Activated T-cell treated with anti-CD3 and anti-CD28 coated beads, Interleukin-2, amount 50 U/mL, for 24 hours (primary cell): ENCODE data around the gene NFU1.
A peak's percentile ranks its signal among the peaks of the same experiment; 100 is the strongest.

ENCODE experiments used
- DNase-seq: peaks from one replicate; pipeline ENCODE4 v3.0.0-alpha.2; 2020
- H3K27ac Mint-ChIP-seq: 2 replicates; pipeline ENCODE4 v1.8.0; 2020; ENCODE audit warnings: mild to moderate bottlenecking, mixed read lengths
- H3K27me3 Mint-ChIP-seq: 2 replicates; pipeline ENCODE4 v1.8.0; 2020; ENCODE audit warnings: mixed read lengths
- H3K36me3 Mint-ChIP-seq: 2 replicates; pipeline ENCODE4 v1.8.0; 2020; ENCODE audit warnings: low read depth, mixed read lengths
- H3K4me1 Mint-ChIP-seq: 2 replicates; pipeline ENCODE4 v1.8.0; 2020; ENCODE audit warnings: low read depth, mixed read lengths
- H3K4me3 Mint-ChIP-seq: 2 replicates; pipeline ENCODE4 v1.8.0; 2020; ENCODE audit warnings: mild to moderate bottlenecking, moderate library complexity, mixed read lengths
- H3K9me3 Mint-ChIP-seq: 2 replicates; pipeline ENCODE4 v1.8.0; 2020; ENCODE audit warnings: mixed read lengths

Gene NFU1

GRCh38 chr2:69387770-69388481 is 49.3 kb downstream of the NFU1 start:
- H3K4me3 Mint-ChIP-seq: peak overlapping the region; percentile 84
- peaks cover 2% of the 10 kb centered on the region for H3K36me3 Mint-ChIP-seq
- peak overlapping the region; percentile 91 for H3K27ac Mint-ChIP-seq
- H3K9me3 Mint-ChIP-seq: no peaks in the 10 kb centered on the region
- H3K27me3 Mint-ChIP-seq: no peaks in the 10 kb centered on the region
- H3K4me1 Mint-ChIP-seq: peaks cover 38% of the 10 kb centered on the region
- peak; percentile 36 for DNase-seq

- H3K27me3 Mint-ChIP-seq: no peaks in the 10 kb centered on the region
- H3K27ac Mint-ChIP-seq: peak within 1 kb of the TSS; percentile 91
- no peaks in the 10 kb centered on the region for H3K9me3 Mint-ChIP-seq
- H3K4me3 Mint-ChIP-seq: peak within 1 kb of the TSS; percentile 84
- DNase-seq: peak; percentile 96
- peaks cover 47% of the 10 kb centered on the region for H3K4me1 Mint-ChIP-seq
- H3K36me3 Mint-ChIP-seq: peaks cover 8% of the 10 kb centered on the region
These were observed 50.2 kb downstream of the NFU1 start, which contains the start of gene GFPT1 for GRCh38 chr2:69386789-69387734. Gene GFPT1, minus strand, starts transcription at chr2:69387227. Its CDS starts 156 bp downstream, at chr2:69387071.

GRCh38 chr2:69386360-69386759 is 50.9 kb downstream of the NFU1 start:
- Mint-ChIP-seq H3K4me1 (peaks cover 52% of the 10 kb centered on the region), H3K27ac (peak overlapping the region; percentile 85), H3K4me3 (peak overlapping the region; percentile 84), H3K9me3 (no peaks in the 10 kb centered on the region), H3K27me3 (no peaks in the 10 kb centered on the region), H3K36me3 (peaks cover 8% of the 10 kb centered on the region)
- no peak for DNase-seq

- Mint-ChIP-seq H3K4me3 (peak overlapping the region; percentile 84), H3K27me3 (no peaks in the 10 kb centered on the region), H3K4me1 (peaks cover 59% of the 10 kb centered on the region), H3K9me3 (no peaks in the 10 kb centered on the region), H3K36me3 (peaks cover 10% of the 10 kb centered on the region), H3K27ac (no peak overlapping the region)
- DNase-seq: no peak
These were observed 51.6 kb downstream of the NFU1 start for GRCh38 chr2:69385443-69386151.

- no peak overlapping the region for H3K4me3 Mint-ChIP-seq
- H3K27me3 Mint-ChIP-seq: no peaks in the 10 kb centered on the region
- no peak for DNase-seq
- no peaks in the 10 kb centered on the region for H3K9me3 Mint-ChIP-seq
- H3K4me1 Mint-ChIP-seq: peaks cover 62% of the 10 kb centered on the region
- peaks cover 12% of the 10 kb centered on the region for H3K36me3 Mint-ChIP-seq
- H3K27ac Mint-ChIP-seq: no peak overlapping the region
These were observed 52.6 kb downstream of the NFU1 start for GRCh38 chr2:69384618-69385081.

GRCh38 chr2:69383176-69383812 is 53.9 kb downstream of the NFU1 start:
- peaks cover 14% of the 10 kb centered on the region for H3K36me3 Mint-ChIP-seq
- no peaks in the 10 kb centered on the region for H3K9me3 Mint-ChIP-seq
- no peak overlapping the region for H3K4me3 Mint-ChIP-seq
- no peak for DNase-seq
- peaks cover 63% of the 10 kb centered on the region for H3K4me1 Mint-ChIP-seq
- H3K27ac Mint-ChIP-seq: no peak overlapping the region
- H3K27me3 Mint-ChIP-seq: no peaks in the 10 kb centered on the region

- Mint-ChIP-seq H3K4me1 (peaks cover 58% of the 10 kb centered on the region), H3K4me3 (no peak overlapping the region), H3K27ac (peak overlapping the region; percentile 48), H3K9me3 (no peaks in the 10 kb centered on the region), H3K36me3 (peaks cover 14% of the 10 kb centered on the region), H3K27me3 (no peaks in the 10 kb centered on the region)
- no peak for DNase-seq
These were observed 54.7 kb downstream of the NFU1 start for GRCh38 chr2:69382547-69382946.

- peak overlapping the region; percentile 77 for H3K27ac Mint-ChIP-seq
These were observed 55.9 kb downstream of the NFU1 start for GRCh38 chr2:69381337-69381737.

GRCh38 chr2:69380072-69380917 is 56.9 kb downstream of the NFU1 start:
- H3K27ac Mint-ChIP-seq: peak overlapping the region; percentile 50
- no peaks in the 10 kb centered on the region for H3K9me3 Mint-ChIP-seq
- no peak overlapping the region for H3K4me3 Mint-ChIP-seq
- H3K36me3 Mint-ChIP-seq: peaks cover 23% of the 10 kb centered on the region
- peaks cover 56% of the 10 kb centered on the region for H3K4me1 Mint-ChIP-seq
- DNase-seq: no peak
- H3K27me3 Mint-ChIP-seq: no peaks in the 10 kb centered on the region

More at GRCh38 chr2:69381337-69381737, 55.9 kb downstream of the NFU1 start:
- no peaks in the 10 kb centered on the region for H3K9me3 Mint-ChIP-seq
- H3K36me3 Mint-ChIP-seq: peaks cover 15% of the 10 kb centered on the region
- DNase-seq: no peak
- H3K4me3 Mint-ChIP-seq: no peak overlapping the region
- no peaks in the 10 kb centered on the region for H3K27me3 Mint-ChIP-seq
- peaks cover 57% of the 10 kb centered on the region for H3K4me1 Mint-ChIP-seq

- Mint-ChIP-seq H3K27ac (no peak overlapping the region), H3K4me1 (peaks cover 28% of the 10 kb centered on the region), H3K4me3 (no peak overlapping the region), H3K27me3 (no peaks in the 10 kb centered on the region), H3K9me3 (no peaks in the 10 kb centered on the region), H3K36me3 (peaks cover 42% of the 10 kb centered on the region)
- no peak for DNase-seq
These were observed 60.8 kb downstream of the NFU1 start for GRCh38 chr2:69376403-69376802.

GRCh38 chr2:69375494-69376353 is 61.5 kb downstream of the NFU1 start:
- peaks cover 43% of the 10 kb centered on the region for H3K36me3 Mint-ChIP-seq
- no peak for DNase-seq
- H3K9me3 Mint-ChIP-seq: no peaks in the 10 kb centered on the region
- H3K27me3 Mint-ChIP-seq: no peaks in the 10 kb centered on the region
- no peak overlapping the region for H3K4me3 Mint-ChIP-seq
- no peak overlapping the region for H3K27ac Mint-ChIP-seq
- H3K4me1 Mint-ChIP-seq: peaks cover 23% of the 10 kb centered on the region

GRCh38 chr2:69372767-69373166 is 64.5 kb downstream of the NFU1 start:
- no peaks in the 10 kb centered on the region for H3K27me3 Mint-ChIP-seq
- H3K27ac Mint-ChIP-seq: no peak overlapping the region
- peaks cover 14% of the 10 kb centered on the region for H3K4me1 Mint-ChIP-seq
- H3K9me3 Mint-ChIP-seq: no peaks in the 10 kb centered on the region
- H3K4me3 Mint-ChIP-seq: no peak overlapping the region
- no peak for DNase-seq
- peaks cover 65% of the 10 kb centered on the region for H3K36me3 Mint-ChIP-seq
